ENCODE data around the gene PHLDA1.
"Not testable (repeated sequence)": the region's sequence is repeated elsewhere in the genome, so short reads cannot be mapped to it uniquely, and the experiment has no call there.

The PHLDA1 gene

DNA sequence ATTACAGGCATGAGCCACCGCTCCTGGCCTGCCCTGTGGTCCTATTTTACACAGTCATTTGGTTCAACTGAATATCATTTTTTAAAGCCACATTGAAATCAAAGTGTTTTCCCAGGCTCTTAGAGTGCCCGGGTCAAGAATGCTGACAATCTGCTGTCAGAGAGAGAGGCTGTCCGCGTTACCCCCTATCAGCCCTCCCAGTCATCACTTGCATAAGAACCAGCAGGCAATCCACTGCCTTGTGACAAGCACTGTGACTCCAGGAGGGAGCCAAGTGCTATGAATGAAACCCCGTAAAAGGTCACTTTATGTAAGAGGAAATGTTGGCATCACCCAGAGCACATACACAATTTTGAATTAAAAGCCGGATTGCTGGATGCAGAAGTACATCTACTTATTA is 13.5 kb downstream of the PHLDA1 start:
- DNase-seq, result no peak

DNA sequence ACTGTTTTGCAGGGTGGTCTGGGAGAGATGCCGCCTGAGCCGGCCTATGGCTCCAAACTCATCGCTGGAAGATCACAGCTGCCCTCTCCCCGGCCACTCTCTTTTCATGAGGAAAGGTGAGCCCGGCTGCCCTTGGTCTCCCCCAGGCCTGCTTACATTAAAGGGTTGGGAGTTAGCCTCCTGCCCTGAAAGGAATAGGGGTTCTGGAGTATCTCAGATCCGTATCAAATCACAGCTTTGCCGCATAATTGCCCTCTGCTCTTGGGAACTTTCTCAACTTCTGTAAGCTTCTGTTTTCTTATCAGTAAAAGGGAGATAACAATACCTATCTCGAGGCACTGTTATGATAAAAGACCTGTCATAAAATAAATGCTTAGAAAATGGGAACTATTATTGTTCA is 17.6 kb downstream of the PHLDA1 start:
- DNase-seq, result no peak

DNA sequence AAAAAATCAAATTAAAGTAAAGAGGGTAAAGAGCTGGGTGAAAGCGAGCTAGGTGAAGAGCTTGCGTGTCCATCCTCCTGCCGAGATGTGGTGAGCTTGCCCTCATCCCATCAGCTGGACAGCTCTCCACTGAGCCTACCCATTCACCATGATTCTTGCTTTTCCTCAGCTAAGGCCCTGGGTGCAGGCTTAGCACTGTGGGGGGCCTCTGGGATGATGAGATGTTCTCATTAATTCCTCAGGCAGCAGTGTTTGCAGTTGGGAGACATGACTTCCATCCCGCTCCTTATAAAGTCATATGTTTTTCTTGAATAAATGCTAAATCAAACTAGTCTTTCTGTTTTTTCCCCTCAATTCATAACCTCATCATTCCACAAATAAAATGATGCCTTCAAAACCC is 18.0 kb downstream of the PHLDA1 start:
- no peak for DNase-seq

DNA sequence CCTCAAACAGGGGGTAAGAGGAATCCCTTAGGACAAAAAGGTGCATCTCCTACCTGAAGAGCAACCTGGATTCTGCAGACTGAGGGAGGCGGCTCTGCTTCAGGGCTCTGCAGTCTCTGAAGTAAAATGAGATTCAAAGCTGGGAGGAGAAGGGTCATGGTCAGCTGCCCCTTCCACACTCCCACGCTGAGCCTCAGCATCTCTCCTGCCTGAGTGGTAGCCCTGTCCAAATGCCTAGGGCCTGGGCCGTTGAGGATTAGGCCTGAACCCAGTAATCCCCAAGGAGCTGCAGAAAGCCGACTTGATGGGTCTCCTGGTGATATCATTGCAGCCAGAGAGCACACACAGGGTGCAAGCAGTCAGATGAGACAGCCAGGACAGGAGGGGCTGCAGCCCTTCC is 18.9 kb downstream of the PHLDA1 start:
- no peak for DNase-seq

DNA sequence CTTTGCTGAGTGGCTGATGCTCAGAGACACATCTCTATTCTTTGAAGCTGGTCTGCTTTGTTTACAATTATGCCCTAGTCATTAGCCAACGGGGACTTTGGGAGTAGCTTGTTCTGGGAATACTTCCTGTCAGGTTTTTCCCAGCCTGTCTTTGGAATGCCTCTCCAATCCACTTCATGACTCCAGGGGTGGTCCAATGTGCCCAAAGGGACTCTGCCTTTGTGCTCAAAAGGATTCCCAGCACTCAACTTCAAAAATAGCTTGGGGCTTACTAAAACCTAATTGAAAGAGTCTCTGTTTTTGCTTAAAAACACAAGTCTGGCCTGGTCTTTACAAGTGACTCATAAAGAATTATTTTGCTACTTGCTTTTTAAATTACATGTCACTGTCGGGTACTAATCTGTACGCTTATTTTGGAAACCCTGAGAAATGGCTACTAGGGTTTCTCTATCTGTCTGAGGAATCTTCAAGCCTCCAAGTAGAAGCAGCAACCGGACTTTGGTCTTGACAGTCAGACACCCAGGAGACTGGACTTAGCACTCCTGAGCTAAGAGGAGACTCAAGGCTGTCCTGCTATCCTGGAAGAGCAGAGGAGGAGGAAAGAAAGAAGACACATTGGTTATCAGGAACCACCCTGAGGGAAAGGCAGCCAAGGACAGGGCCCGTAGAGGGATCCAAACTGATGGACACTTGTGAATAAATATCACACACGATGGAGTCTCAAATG is 20.7 kb downstream of the PHLDA1 start:
- DNase-seq, result no peak

DNA sequence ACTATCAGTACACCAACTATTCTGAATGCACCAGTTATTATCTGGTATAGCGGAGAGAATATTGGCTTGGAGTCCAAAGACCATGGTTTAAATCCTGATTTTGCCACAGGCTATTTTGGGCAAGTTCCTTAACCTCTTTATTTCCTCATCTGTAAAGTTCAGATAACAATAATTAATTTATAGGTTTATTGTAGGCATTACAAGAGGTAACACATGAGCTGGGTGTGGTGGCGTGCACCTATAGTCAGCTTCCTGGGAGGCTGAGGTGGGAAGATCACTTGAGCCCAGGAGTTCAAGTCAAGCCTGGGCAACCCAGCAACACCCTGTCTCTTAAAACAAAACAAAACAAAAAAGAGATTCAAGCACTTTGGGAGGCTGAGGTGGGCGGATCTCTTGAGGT is 23.1 kb downstream of the PHLDA1 start:
- no peak for DNase-seq

DNA sequence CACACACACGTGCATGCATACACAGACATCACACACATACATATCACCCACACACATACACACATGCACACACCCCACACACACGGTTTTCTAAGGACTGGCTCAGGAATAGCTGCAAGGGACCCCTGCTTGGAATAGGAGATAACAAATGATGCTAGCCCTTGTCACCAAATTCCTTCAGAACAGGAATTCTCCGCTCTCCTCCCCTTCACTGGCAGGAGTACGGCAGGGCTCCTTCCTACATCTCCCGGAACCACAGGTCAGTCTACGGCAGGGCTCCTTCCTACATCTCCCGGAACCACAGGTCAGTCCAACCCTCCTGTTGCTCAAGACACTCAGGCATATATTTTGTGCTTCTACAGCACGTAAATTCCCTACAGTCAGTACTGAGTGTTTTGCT is 23.9 kb downstream of the PHLDA1 start:
- DNase-seq, result no peak

DNA sequence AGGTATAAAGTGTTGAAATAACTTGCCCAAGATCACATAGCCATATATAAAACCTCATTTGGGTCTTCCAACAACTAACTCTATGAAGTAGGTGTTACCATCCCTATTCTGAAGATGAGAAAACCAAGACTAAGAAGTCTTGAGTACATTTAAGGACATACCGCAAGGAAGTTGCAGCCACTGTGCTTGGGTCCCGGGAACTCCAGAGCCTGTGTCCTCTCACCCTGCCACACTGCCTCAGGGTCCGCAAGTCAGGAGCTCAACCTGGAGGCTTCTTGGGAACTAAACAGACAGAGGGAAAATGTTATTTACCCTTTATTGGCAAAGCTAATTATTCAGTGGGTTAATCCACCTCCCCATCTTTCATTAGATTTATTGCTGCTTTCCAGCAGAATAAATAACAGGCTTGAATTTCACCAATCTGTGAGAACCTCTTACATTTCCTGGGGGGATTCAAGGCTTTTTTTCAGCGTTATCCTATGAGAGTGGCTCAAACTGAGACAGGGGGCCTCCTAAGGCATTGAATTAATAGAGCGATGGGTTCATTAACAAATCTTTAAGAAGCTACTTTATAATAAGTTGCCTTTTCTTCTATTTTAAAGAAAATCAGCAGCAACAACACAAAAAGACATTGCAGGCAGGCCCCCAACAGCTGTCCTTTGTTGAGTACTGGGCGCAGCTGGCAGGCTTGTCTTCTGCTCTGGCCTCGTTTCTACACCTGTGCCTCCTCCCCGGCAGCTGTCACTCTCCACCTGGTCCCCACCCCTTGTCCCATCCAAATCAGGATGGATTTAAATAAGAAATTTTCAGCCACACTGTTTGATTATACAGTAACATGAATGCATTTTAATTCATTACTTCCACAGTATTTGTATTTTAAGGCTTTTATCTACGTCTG is 25.3 kb downstream of the PHLDA1 start:
- no peak for DNase-seq

DNA sequence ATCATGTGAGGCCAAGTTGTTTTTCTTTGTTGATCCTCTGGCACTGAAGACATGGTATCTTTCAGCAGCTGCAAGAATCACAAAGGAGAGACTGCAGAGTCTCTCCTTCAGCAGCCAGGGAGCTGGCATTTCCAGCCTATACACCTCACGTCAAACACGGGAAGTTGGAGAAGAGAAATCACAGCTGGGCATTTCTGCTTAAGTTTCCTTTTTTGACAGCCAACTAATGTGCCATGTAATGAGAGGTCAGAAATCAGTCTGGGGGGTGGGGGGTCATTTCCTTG is 28.3 kb downstream of the PHLDA1 start:
- no peak for DNase-seq

DNA sequence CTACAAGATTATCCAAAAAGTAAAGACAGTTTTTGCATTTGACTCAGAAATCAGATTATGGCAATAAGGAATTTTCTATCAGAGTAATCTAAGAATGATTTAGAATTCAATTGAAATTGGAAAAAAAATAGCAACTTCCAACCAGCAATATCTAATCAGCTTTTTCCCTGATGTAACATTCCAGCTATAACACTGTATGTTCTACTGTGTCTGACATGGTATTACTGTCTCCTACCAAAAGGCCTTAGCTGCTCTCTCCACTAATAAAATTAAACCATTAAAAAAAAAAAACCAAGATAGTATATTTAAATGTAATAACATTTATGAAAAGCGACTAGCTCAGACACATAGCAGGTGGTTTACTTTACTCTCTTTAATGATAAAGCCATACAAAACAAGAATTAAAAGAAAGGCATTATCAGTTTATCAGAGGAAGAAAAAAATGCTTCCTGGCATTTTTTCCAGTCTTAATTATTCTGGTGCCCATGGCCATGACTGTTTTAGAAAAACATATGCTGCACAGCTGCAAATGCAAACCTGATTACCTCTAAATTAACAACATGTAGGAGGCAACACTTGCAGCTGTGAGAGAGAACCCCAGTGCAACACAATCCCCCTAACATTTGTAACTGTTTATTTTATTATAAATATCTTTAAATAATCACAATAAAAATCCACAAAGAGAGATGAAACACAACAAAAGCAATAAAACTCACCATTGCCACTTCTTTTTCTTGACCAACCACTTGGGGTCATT is 28.8 kb downstream of the PHLDA1 start:
- no peak for DNase-seq

DNA sequence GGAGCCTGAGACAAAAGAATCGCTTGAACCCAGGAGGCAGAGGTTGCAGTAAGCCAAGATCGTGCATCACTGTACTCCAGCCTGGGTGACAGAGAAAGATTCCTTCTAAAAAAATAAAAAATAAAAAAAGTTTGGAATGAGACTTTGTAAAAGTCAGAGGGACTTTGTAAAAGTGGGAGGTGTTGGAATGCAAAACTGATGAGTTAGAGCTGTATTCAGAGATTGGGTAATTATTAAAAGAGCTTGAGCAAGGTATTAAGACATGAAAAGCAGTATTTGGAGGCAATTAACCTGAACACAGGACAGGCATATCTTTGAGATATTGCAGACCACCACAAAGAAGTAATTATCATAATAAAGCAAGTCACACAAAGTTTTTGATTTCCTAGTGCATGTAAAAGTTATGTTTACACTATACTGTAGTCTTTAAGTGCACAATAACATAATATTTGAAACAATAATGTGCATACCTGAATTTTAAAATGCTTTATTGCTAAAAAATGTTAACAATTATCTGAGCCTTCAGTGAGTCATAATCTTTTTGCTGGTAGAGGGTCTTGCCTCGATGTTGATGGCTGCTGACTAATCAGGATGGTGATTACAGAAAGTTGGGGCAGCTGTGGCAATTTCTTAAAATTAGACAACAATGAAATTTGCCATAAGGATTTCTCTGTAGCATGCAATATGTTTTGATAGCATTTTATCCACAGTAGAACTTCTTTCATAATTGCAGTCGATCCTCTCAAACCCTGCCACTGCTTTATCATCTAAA is 33.1 kb downstream of the PHLDA1 start:
- no peak for DNase-seq

DNA sequence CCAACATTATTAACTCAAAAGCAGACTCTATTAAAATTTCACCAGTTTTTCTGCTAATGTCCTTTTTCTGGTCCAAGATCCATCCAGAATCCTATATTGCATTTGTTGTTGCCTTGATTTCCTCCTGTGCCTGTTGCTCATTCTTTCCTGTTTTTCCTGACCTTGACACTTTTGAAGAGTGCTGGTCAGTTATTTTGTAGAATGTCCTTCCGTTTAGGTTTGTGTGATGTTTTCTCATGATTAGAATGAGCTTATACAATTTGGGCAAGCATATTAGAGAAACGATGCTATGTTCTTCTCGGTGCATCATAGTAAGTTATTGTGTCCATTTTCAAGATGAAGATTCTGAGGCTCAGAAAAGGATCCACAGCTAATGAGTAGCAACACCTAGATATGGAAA is 33.9 kb downstream of the PHLDA1 start:
- no peak for DNase-seq

DNA sequence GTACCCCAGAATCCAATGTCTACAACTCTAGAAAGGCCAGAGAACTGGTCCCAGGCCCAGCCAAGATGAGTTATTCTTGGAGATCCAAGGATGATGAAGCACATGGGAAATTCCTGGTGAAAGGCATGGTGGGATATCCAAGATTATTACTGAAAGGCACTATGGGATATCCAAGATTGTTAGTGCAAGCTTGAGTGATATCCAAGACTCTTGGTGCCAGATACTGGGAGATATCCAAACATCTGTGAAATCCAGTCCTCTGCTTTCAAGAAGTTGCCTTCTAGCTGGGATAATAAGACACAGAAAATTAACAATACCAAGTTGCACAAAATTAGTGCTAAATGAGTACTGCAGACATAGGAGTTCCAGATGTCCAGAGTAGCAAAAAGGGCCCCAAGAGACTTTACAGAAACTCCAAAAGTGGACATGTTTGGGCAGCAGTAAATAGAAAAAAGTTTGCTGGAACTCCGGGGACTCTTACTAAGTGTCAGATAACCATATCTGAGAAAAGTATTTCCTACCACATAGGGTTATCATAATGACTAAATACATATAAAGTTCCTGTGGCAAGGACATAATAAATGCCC is 34.6 kb downstream of the PHLDA1 start:
- no peak for DNase-seq

DNA sequence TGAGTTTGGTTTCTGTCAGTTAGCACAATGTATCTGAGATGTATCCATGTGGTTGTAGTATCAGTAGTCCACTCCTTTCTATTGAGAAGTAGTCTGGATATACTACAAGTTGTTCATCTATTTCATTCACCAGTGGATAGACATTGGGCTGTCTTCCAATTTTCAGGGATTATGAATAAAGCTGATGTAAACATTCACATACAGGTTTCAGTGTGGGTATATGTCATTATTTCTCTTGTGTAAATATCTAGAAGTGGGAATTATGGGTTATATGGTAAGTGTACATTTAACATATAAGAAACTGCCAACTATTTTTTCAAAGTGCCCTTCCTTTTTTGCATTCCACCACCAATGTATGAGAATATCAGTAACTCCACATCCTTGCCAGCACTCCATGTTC is 35.9 kb downstream of the PHLDA1 start:
- no peak for DNase-seq

DNA sequence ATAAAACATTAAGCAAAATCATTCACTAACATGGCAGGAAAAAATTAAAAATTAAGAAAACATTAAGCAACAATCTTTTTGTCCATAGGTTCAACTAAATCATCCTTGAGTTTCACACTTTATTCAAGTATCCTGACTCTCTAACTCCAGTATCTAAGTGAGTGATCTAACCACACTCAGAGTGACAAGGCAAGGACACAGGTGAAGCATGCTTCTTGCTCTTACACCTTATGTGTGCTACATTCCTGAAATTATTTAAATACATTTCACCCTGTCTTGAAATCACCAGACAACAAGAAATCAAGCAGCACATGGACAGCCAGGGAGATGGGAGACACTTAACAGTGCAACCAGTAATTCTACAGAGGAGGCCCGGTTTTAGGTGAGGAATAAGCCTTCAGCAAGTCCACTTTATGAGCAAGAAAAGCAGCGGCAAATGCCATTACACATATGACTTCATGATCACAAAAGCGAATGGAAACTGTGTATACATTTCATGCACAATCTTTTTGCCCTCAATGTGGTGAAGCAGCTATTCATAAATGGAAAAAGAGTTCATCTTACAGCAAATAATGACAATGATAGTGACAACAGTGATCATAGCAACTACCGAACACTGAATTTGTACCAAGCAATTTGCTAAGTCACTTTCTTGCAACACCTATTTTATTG is 37.4 kb downstream of the PHLDA1 start:
- peak in 1 of 2 donors; percentile 25 for DNase-seq

DNA sequence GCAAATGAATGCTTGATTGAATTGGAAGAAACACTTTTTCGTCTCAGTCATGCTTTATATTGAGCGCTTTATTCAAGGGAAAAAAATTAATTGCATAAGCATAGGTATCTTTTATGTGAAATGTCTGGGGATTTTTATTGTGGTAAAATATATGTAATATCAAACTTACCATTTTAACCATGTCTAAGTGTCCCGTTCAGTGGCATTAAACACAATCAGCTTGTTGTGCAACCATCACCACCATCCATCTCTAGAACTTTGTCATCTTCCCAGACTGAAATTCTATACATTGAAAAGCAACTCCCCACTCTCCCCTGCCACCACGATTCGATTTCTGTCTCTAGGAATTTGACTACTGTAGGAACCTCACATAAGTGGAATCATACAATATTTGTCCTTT is 39.8 kb downstream of the PHLDA1 start:
- no peak for DNase-seq

DNA sequence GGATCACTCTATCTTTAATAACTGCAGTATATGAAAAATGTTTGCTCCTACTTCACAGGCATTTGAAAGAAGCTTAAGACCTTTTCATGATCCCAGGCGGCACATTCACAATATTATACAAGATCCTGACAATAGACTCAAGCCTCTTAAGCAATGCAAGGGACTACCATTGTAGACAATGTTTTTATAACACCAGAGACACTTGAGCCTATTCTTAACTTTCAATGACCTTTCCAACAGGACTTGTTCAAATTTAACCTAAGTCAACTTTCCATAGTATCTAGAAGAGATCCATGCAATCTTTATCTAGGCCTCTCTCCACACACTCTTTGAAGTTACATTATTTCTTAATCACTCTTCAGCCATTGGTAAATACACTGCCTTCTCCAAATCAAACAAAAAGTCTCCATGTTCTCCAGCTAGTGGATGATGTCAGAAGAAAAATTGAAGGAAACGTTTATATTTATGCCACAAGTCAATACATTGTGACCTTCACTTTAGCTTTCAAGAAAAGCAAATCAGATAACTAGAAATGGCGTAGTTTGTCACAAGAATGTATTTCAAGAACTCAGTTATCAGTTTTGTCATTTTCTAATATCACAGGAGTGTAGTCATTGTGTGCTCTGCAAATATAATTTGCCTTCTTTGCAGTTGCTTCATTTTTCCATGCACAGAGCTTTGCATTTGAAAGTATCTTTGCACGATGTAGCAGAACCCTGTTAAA is 41.2 kb downstream of the PHLDA1 start:
- DNase-seq, result no peak

DNA sequence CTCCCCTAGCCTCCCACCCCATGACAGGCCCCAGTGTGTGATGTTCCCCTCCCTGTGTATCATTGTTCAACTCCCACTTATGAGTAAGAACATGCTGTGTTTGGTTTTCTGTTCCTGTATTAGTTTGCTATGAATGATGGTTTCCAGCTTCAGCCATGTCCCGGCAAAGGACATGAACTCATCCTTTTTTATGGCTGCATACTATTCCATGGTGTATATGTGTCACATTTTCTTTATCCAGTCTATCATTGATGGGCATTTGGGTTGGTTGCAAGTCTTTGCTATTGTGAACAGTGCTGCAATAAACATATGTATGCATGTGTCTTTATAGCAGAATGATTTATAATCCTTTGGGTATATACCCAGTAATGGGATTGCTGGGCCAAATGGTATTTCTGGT is 43.9 kb downstream of the PHLDA1 start:
- not testable (repeated sequence) for DNase-seq

DNA sequence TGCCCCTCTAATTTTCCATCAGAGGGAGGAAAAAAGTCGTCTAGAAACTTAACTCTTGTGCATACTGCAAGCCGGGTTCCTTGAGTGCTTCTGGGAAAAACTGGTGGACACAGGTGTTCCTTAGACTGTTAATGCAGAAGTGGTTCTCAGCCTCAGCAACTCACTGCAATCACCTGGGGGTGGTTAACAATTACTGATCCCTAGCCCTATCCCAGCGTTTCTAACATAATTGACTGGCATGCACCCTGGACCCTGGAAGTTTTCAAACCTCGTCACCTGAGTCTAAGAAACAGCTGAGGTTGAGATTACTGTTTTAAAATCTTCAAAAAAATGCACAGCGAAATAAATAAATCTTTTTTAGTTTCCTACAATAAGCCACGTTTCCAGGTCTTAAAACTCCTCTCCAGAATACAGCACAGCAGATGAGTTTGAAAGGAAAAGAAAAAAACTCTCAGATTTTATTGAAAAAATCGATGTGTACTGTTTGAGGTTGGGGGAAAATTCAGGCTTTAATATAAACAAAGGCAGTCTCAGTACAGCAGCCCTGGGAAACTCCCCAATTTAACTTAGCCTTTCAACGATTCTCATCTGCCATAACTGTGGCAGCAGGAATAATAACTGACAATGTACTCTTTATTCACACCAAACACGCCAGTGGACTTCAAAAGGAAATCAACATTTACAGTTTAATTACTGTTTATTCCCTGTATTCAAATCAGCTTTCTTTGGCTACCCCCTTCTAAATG is 45.4 kb downstream of the PHLDA1 start:
- DNase-seq, result no peak

DNA sequence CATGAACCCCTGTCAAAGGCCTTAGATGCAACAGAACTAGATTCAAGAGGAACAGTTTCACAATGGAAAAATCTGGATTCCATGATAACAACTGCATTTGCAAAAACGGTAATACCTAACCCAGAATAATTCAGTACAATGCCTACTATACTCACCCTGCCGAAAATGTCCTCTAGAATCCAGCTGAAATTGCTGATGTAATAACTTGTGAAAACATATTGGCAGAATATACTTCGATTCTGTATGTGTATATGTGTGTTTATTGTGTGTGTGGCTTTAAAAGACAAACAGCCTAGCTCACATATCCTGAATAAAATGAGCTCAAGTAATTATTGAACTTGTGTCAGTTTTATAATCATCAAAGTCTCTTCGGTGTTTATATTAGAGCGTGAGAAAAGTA is 46.0 kb downstream of the PHLDA1 start:
- DNase-seq, result no peak
